OCI-LY3 (cell line): ENCODE results near the gene DIPK1B.

Experiments used
- H2AFZ ChIP-seq: fragments of 200-600, 300-600 bp; shearing (Covaris generic); 2 replicates; pipeline ENCODE4 v1.6.0; 2014; ENCODE audit warnings: antibody characterized with exemption, low read depth, low read length
- H3K27ac ChIP-seq: fragments of 200-600, 300-600 bp; sonication (generic); 2 replicates; pipeline ENCODE4 v1.5.1; 2014; ENCODE audit warnings: mild to moderate bottlenecking, low read length, moderate library complexity, mixed read lengths
- H3K27me3 ChIP-seq: fragments of 200-600, 300-600 bp; sonication (generic); 2 replicates; pipeline ENCODE4 v1.6.1; 2014; ENCODE audit warnings: low read depth, low read length, mixed read lengths
- H3K36me3 ChIP-seq: fragments of 200-600, 300-600 bp; sonication (generic); replicated peaks from 2 replicates; pipeline ENCODE3; 2014; ENCODE audit warnings: low read depth, low read length, mixed read lengths
- H3K4me1 ChIP-seq: fragments of 300-600, 200-600 bp; sonication (generic); 2 replicates; pipeline ENCODE4 v1.6.1; 2014; ENCODE audit warnings: low read length, mixed read lengths
- H3K4me2 ChIP-seq: fragments of 200-600, 300-600 bp; sonication (generic); 2 replicates; pipeline ENCODE4 v1.6.1; 2014; ENCODE audit warnings: low read length, mixed read lengths
- H3K4me3 ChIP-seq: fragments of 300-600, 200-600 bp; sonication (generic); 2 replicates; pipeline ENCODE4 v1.5.1; 2014; ENCODE audit warnings: antibody characterized with exemption, mild to moderate bottlenecking, low read length, moderate library complexity
- H3K79me2 ChIP-seq: fragments of 300-600, 200-600 bp; shearing (Covaris generic); 2 replicates; pipeline ENCODE4 v1.6.1; 2014; ENCODE audit warnings: mild to moderate bottlenecking, low read length, mixed read lengths
- H3K9ac ChIP-seq: fragments of 300-600, 200-600 bp; shearing (Covaris generic); 2 replicates; pipeline ENCODE4 v1.6.0; 2014; ENCODE audit warnings: mild to moderate bottlenecking, low read length, moderate library complexity
- H3K9me3 ChIP-seq: fragments of 200-600, 300-600 bp; shearing (Covaris generic); 2 replicates; pipeline ENCODE4 v1.6.1; 2014; ENCODE audit warnings: low read length, mixed read lengths; ENCODE audit not compliant: insufficient read depth
- H4K20me1 ChIP-seq: fragments of 200-600, 300-600 bp; sonication (generic); 2 replicates; pipeline ENCODE4 v1.6.1; 2016; ENCODE audit warnings: low read length, mixed read lengths; ENCODE audit not compliant: insufficient read depth
- CTCF ChIP-seq: fragments of 200-600, 300-600 bp; sonication (generic); IDR thresholded peaks from 2 replicates; pipeline ENCODE4 v1.5.1; 2014; ENCODE audit warnings: antibody characterized with exemption, low read length, low read depth
- EZH2phosphoT487 ChIP-seq: fragments of 200-600 bp; shearing (Covaris generic); IDR thresholded peaks from 2 replicates; pipeline ENCODE4 v1.6.1; 2018; ENCODE audit warnings: antibody characterized with exemption, mixed run types, low read depth

Gene DIPK1B

GRCh38 chr9:136684339-136684738 lies 28.0 kb upstream of the DIPK1B start:
- H3K4me3 ChIP-seq = no peak overlapping the region
- H3K27ac ChIP-seq = no peak overlapping the region
- peaks cover 17% of the 10 kb centered on the region for H3K4me1 ChIP-seq
- H3K79me2 ChIP-seq = peaks cover 12% of the 10 kb centered on the region; the same call in 1 of the 2 replicates
- H4K20me1 ChIP-seq = peaks cover 33% of the 10 kb centered on the region
- H3K4me2 ChIP-seq = no peak overlapping the region
- TF ChIP-seq CTCF = no peak
- TF ChIP-seq EZH2phosphoT487 = no peak
- H3K36me3 ChIP-seq = no peaks in the 10 kb centered on the region
- no peak overlapping the region for H2AFZ ChIP-seq
- H3K27me3 ChIP-seq = no peaks in the 10 kb centered on the region
- no peak overlapping the region for H3K9ac ChIP-seq
- H3K9me3 ChIP-seq = no peaks in the 10 kb centered on the region

DNA sequence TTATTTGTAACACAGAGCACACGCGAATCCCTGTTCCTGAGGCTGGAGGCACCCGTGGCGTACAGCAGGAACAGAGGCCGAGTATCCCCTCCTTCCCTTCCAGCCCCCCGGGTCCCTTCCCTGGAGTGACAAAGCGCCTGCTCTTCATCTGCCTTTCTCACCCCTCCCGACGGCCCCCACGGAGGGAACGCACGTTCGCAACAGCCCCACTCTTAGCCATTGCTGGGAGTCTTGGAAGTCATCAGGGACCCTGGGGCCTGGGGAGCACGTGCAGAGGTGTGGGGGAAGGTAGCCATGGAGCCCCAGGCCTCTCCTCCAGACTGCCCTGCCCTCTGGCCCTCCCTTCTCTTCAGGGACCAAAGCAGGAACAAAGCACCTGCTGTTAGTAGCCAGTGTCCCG lies 27.6 kb upstream of the DIPK1B start:
- Histone ChIP-seq H3K36me3 (no peaks in the 10 kb centered on the region), H4K20me1 (peaks cover 33% of the 10 kb centered on the region), H3K4me2 (no peak overlapping the region), H2AFZ (no peak overlapping the region), H3K27ac (no peak overlapping the region), H3K4me1 (peaks cover 18% of the 10 kb centered on the region), H3K9ac (no peak overlapping the region), H3K9me3 (no peaks in the 10 kb centered on the region), H3K79me2 (peaks cover 12% of the 10 kb centered on the region; the same call in 1 of the 2 replicates), H3K4me3 (no peak overlapping the region), H3K27me3 (no peaks in the 10 kb centered on the region)
- TF ChIP-seq CTCF = no peak

DNA sequence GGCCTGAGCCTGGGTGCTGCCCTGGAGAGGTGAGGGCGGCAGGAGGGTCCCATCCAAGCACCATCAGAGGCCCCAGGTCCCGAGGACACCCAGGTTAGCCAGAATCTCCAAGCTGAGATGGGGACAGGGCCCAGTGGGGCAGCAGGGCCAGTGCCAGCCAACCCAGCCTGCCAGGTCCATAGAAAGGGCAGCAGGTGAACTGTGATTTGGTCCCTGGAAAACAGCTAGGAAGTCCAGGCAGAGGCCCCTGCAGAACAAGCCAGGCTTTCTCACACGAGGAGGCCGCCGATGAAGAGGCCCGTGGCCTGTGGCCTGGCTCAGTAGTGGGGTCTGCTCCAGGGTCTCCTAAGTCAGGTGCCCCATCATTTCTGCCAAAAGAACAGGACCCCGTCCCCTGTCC lies 27.2 kb upstream of the DIPK1B start:
- no peak for TF ChIP-seq EZH2phosphoT487
- TF ChIP-seq CTCF = no peak
- Histone ChIP-seq H3K79me2 (peaks cover 12% of the 10 kb centered on the region; the same call in 1 of the 2 replicates), H3K27ac (no peak overlapping the region), H3K9ac (no peak overlapping the region), H4K20me1 (peaks cover 33% of the 10 kb centered on the region), H3K4me2 (no peak overlapping the region), H2AFZ (no peak overlapping the region), H3K4me1 (peaks cover 18% of the 10 kb centered on the region), H3K4me3 (no peak overlapping the region), H3K36me3 (no peaks in the 10 kb centered on the region), H3K27me3 (no peaks in the 10 kb centered on the region), H3K9me3 (no peaks in the 10 kb centered on the region)

GRCh38 chr9:136685790-136686533 lies 26.4 kb upstream of the DIPK1B start:
- no peaks in the 10 kb centered on the region for H3K36me3 ChIP-seq
- peak overlapping the region; percentile 96 for H3K4me3 ChIP-seq
- peak overlapping the region; percentile 94 for H3K9ac ChIP-seq
- H2AFZ ChIP-seq = no peak overlapping the region
- no peaks in the 10 kb centered on the region for H3K27me3 ChIP-seq
- peaks cover 12% of the 10 kb centered on the region; the same call in 1 of the 2 replicates for H3K79me2 ChIP-seq
- no peak for TF ChIP-seq EZH2phosphoT487
- TF ChIP-seq CTCF = no peak
- H3K4me1 ChIP-seq = peaks cover 18% of the 10 kb centered on the region
- peaks cover 33% of the 10 kb centered on the region for H4K20me1 ChIP-seq
- no peaks in the 10 kb centered on the region for H3K9me3 ChIP-seq
- H3K27ac ChIP-seq = no peak overlapping the region
- H3K4me2 ChIP-seq = peak overlapping the region; percentile 96
